Measurements from ENCODE around the gene TRIM71.

- TF ChIP-seq CTCF (IDR thresholded peaks at IDR 0.05; ENCODE audit: insufficient read depth, low read depth, low read length): no peak
- TF ChIP-seq EZH2 (IDR thresholded peaks at IDR 0.05; ENCODE audit: insufficient read depth, low read length): no peak
Measured at GRCh38 chr3:32849046-32849445, 31.2 kb downstream of the TRIM71 start.

All from astrocyte (in vitro differentiated cells and primary cell).